ENCODE data around the gene TXNDC11.

The TXNDC11 gene

GRCh38 chr16:11673091-11674000, 69.3 kb downstream of the TXNDC11 start:
- DNase-seq: no peak

- no peak for DNase-seq
These were observed 70.2 kb downstream of the TXNDC11 start for GRCh38 chr16:11672206-11673090.

GRCh38 chr16:11671676-11672075, 71.0 kb downstream of the TXNDC11 start:
- no peak for DNase-seq

- DNase-seq: no peak
These were observed 71.4 kb downstream of the TXNDC11 start for GRCh38 chr16:11671271-11671670.

- no peak for DNase-seq
These were observed 72.2 kb downstream of the TXNDC11 start for GRCh38 chr16:11670171-11671131.

GRCh38 chr16:11669380-11670146, 73.1 kb downstream of the TXNDC11 start:
- no peak for DNase-seq

- DNase-seq: peak; percentile 40
These were observed 73.9 kb downstream of the TXNDC11 start for GRCh38 chr16:11668623-11669379.

GRCh38 chr16:11667824-11668622, 74.6 kb downstream of the TXNDC11 start, which contains the start of gene SNN:
SNN (plus strand) TSS chr16:11668455; CDS start chr16:11676060, 7,605 bp downstream.
- DNase-seq: peak; percentile 82

- DNase-seq: no peak
These were observed 75.3 kb downstream of the TXNDC11 start for GRCh38 chr16:11667221-11667823.

GRCh38 chr16:11666103-11667055, 76.3 kb downstream of the TXNDC11 start:
- no peak for DNase-seq

- no peak for DNase-seq
These were observed 77.6 kb downstream of the TXNDC11 start for GRCh38 chr16:11665071-11665491.

- DNase-seq: no peak
These were observed 80.1 kb downstream of the TXNDC11 start for GRCh38 chr16:11662582-11662981.

GRCh38 chr16:11660565-11660964, 82.1 kb downstream of the TXNDC11 start:
- no peak for DNase-seq

GRCh38 chr16:11658896-11659708, 83.6 kb downstream of the TXNDC11 start:
- DNase-seq: no peak

- DNase-seq: no peak
These were observed 85.1 kb downstream of the TXNDC11 start for GRCh38 chr16:11657556-11657955.

GRCh38 chr16:11655655-11656054, 87.0 kb downstream of the TXNDC11 start:
- no peak for DNase-seq

GRCh38 chr16:11651796-11652195, 90.9 kb downstream of the TXNDC11 start:
- no peak for DNase-seq

Data from activated CD4-positive, alpha-beta T cell treated with anti-CD3 and anti-CD28 coated beads, Interleukin-2, amount 50 U/mL, for 1 hour (primary cell).